Activated naive CD8-positive, alpha-beta T cell treated with anti-CD3 and anti-CD28 coated beads for 36 hours (primary cell): ENCODE data around the gene KCTD10. TPM values are rescaled to one million over a fixed set of nuclear protein-coding genes. Genes with fewer than 3 reads are reported as not detected.
"Not testable (repeated sequence)": the region's sequence is repeated elsewhere in the genome, so short reads cannot be mapped to it uniquely, and the experiment has no call there.

Experiments
- DNase-seq: peaks from one replicate; pipeline ENCODE4 v3.0.0; 2021
- H3K27ac Mint-ChIP-seq: one replicate; pipeline ENCODE4 v1.8.0; 2022; ENCODE audit warnings: mild to moderate bottlenecking, moderate library complexity, mixed read lengths
- H3K27me3 Mint-ChIP-seq: one replicate; pipeline ENCODE4 v1.8.0; 2022; ENCODE audit warnings: mild to moderate bottlenecking, mixed read lengths
- H3K36me3 Mint-ChIP-seq: one replicate; pipeline ENCODE4 v1.8.0; 2021; ENCODE audit warnings: mild to moderate bottlenecking, mixed read lengths
- H3K4me1 Mint-ChIP-seq: one replicate; pipeline ENCODE4 v1.8.0; 2021; ENCODE audit warnings: mixed read lengths
- H3K4me3 Mint-ChIP-seq: one replicate; pipeline ENCODE4 v1.8.0; 2022; ENCODE audit warnings: mild to moderate bottlenecking, moderate library complexity, mixed read lengths
- H3K9me3 Mint-ChIP-seq: one replicate; pipeline ENCODE4 v1.8.0; 2022; ENCODE audit warnings: mixed read lengths
- total RNA-seq, 2 experiments: library from RNA; stranded (reverse); gene quantifications; one replicate each; pipeline ENCODE4 v1.2.3, GENCODE V29; 2021

Gene KCTD10
- total RNA-seq, 2 experiments from 2014 or later, result 47.6 to 48.9 TPM

- no peaks in the 10 kb centered on the region for H3K9me3 Mint-ChIP-seq
- peaks cover 9% of the 10 kb centered on the region for H3K4me1 Mint-ChIP-seq
- no peaks in the 10 kb centered on the region for H3K36me3 Mint-ChIP-seq
- no peaks in the 10 kb centered on the region for H3K27me3 Mint-ChIP-seq
- DNase-seq, result no peak
- no peak overlapping the region for H3K4me3 Mint-ChIP-seq
- H3K27ac Mint-ChIP-seq, result no peak overlapping the region
Measured at GRCh38 chr12:109434582-109434981, 42.5 kb downstream of the KCTD10 start.

DNA sequence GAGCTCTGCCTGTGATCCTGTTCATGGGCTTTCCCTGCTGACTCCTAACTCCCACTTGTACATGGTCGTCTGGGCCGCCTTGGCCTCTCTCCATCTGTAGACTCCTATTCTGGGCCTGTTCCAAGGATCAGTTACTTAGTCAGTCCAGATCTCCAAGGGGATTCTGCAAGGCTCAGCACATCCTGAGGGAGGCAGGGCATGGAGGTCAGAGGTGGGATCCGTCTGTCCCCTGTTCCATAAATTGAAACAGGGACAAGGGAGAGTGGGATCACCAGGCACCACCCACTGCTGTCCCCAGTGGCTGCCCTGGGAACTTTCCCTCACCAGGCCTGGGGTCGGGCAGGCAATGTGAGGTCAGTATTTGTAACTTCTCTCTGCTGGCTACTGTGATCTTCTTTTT, 43.5 kb downstream of the KCTD10 start:
- Mint-ChIP-seq H3K27me3 (no peaks in the 10 kb centered on the region), H3K4me1 (peaks cover 9% of the 10 kb centered on the region), H3K4me3 (no peak overlapping the region), H3K9me3 (no peaks in the 10 kb centered on the region), H3K36me3 (no peaks in the 10 kb centered on the region), H3K27ac (no peak overlapping the region)
- no peak for DNase-seq

DNA sequence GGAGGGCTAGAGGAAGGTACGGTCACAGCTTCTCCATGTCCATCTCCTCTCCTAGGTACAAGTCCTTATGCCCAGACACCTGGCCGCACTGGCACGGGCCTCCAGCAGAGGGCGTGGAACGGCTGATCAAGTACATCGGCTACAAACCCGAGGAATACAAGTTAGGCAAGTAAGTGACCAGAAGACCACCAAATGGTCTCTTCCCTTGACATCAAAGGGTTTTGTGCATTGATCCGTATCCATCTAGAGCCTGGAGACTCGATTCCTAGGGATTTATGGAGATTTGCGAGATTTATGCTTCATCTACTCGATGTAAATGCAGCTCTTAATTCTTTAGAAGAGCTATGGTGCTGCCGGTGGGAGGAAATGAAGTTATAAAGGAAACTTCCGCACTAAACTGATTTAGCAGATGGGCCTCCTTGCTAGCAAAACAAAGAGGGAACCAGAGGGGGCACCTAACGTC, 44.2 kb downstream of the KCTD10 start:
- no peaks in the 10 kb centered on the region for H3K27me3 Mint-ChIP-seq
- H3K4me3 Mint-ChIP-seq, result no peak overlapping the region
- no peaks in the 10 kb centered on the region for H3K9me3 Mint-ChIP-seq
- no peak overlapping the region for H3K27ac Mint-ChIP-seq
- DNase-seq, result peak; percentile 80
- H3K4me1 Mint-ChIP-seq, result peaks cover 9% of the 10 kb centered on the region
- no peaks in the 10 kb centered on the region for H3K36me3 Mint-ChIP-seq

DNA sequence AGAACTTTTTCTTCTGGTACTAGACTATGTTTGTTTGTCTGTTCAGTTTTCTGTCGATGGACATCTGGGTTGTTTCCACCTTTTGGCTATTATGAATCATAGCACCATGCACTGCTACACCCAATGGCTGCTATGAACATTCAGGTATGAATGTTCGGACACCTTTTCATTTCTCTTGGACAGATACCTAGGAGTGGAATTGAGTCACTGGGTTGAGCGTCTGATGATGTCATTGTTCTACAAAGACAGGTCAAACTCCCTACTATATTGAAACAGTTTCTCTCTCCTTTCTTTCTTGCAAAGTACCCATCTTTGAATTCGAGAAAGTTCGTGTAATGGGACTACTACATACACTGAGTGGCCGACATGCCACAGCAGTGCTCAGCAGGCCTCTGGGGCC, 44.7 kb downstream of the KCTD10 start:
- Mint-ChIP-seq H3K4me1 (peaks cover 9% of the 10 kb centered on the region), H3K27me3 (no peaks in the 10 kb centered on the region), H3K36me3 (no peaks in the 10 kb centered on the region), H3K9me3 (no peaks in the 10 kb centered on the region), H3K4me3 (no peak overlapping the region), H3K27ac (no peak overlapping the region)
- no peak for DNase-seq

DNA sequence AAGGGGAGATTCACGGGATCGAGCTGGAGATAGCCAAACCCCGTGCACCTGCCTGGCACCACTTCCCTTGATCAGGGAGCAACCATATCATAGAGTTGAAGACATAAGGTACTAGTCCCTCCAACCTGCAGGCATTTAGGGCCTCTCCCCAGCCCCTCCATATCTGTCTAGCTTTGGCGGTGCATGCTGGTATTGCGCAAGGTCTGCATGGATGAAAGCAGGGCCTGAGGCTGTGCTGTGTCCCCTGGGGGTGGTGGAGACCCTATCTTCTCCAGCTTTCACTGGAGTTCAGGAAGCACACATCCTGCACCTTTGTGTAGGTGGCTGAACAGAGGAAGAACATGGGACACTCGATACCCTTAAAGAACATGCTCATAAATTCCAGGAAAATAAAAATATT, 46.9 kb downstream of the KCTD10 start:
- no peaks in the 10 kb centered on the region for H3K36me3 Mint-ChIP-seq
- peaks cover 2% of the 10 kb centered on the region for H3K27me3 Mint-ChIP-seq
- no peak for DNase-seq
- H3K27ac Mint-ChIP-seq, result no peak overlapping the region
- peaks cover 9% of the 10 kb centered on the region for H3K4me1 Mint-ChIP-seq
- H3K4me3 Mint-ChIP-seq, result no peak overlapping the region
- no peaks in the 10 kb centered on the region for H3K9me3 Mint-ChIP-seq

- not testable (repeated sequence) for H3K9me3 Mint-ChIP-seq, H3K4me1 Mint-ChIP-seq, H3K4me3 Mint-ChIP-seq, H3K27me3 Mint-ChIP-seq, DNase-seq, H3K27ac Mint-ChIP-seq, H3K36me3 Mint-ChIP-seq
Measured at GRCh38 chr12:109428804-109429203, 48.3 kb downstream of the KCTD10 start.

GRCh38 chr12:109428037-109428629, 49.0 kb downstream of the KCTD10 start:
- Mint-ChIP-seq H3K36me3 (no peaks in the 10 kb centered on the region), H3K27me3 (peaks cover 6% of the 10 kb centered on the region), H3K4me1 (peaks cover 4% of the 10 kb centered on the region), H3K4me3 (no peak overlapping the region), H3K9me3 (no peaks in the 10 kb centered on the region), H3K27ac (no peak overlapping the region)
- peak; percentile 71 for DNase-seq

- Mint-ChIP-seq H3K27ac (no peak overlapping the region), H3K9me3 (no peaks in the 10 kb centered on the region), H3K4me3 (no peak overlapping the region), H3K27me3 (peaks cover 11% of the 10 kb centered on the region), H3K36me3 (no peaks in the 10 kb centered on the region), H3K4me1 (no peaks in the 10 kb centered on the region)
- no peak for DNase-seq
Measured at GRCh38 chr12:109423392-109423791, 53.7 kb downstream of the KCTD10 start.

DNA sequence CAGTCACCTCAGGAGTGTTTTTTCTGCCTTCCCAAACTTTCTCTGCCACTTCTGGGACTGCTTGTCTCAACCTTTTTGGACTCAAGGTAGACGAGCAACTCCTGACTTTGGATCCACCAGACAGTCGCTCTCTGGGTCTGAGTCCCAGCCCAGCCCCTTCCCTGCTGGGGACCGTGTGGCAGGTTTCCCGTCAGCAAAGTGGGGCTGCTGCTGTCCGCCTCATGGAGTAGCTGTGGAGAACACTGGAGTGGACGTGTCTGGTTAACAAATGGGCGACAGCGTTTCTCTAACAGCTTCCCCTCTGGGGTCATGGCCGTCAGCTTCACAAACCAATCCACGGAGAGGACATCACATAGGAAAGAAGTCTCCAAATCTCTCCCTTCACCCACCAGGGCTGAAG, 54.8 kb downstream of the KCTD10 start:
- Mint-ChIP-seq H3K9me3 (no peaks in the 10 kb centered on the region), H3K4me3 (no peak overlapping the region), H3K27me3 (peaks cover 11% of the 10 kb centered on the region), H3K27ac (no peak overlapping the region), H3K36me3 (no peaks in the 10 kb centered on the region), H3K4me1 (no peaks in the 10 kb centered on the region)
- no peak for DNase-seq

GRCh38 chr12:109421355-109422087, 55.6 kb downstream of the KCTD10 start:
- Mint-ChIP-seq H3K36me3 (no peaks in the 10 kb centered on the region), H3K27ac (no peak overlapping the region), H3K27me3 (peaks cover 11% of the 10 kb centered on the region)

GRCh38 chr12:109418848-109419480, 58.1 kb downstream of the KCTD10 start:
- no peaks in the 10 kb centered on the region for H3K36me3 Mint-ChIP-seq
- H3K9me3 Mint-ChIP-seq, result no peaks in the 10 kb centered on the region
- no peak overlapping the region for H3K27ac Mint-ChIP-seq
- H3K4me3 Mint-ChIP-seq, result no peak overlapping the region
- H3K27me3 Mint-ChIP-seq, result peaks cover 7% of the 10 kb centered on the region
- no peaks in the 10 kb centered on the region for H3K4me1 Mint-ChIP-seq
- DNase-seq, result no peak

More at GRCh38 chr12:109421355-109422087, 55.6 kb downstream of the KCTD10 start:
- Mint-ChIP-seq H3K4me1 (no peaks in the 10 kb centered on the region), H3K4me3 (no peak overlapping the region), H3K9me3 (no peaks in the 10 kb centered on the region)
- no peak for DNase-seq

DNA sequence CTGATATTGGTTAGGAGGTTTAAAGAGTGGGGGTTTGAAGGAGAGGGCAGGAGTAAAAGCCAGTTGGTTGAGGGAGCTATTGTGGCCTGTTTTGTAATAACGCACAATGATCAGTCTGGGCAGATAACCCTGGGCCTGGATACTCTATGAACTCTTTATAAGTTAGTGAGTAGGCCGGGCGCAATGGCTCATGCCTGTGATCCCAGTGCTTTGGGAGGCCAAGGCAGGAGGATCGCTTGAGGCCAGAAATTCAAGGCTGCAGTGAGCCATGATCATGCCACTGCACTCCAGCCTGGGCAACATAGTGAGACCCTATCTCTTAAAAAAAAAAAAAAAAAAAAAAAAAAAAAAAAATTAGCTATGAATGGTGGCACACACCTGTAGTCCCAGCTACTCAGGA, 71.0 kb downstream of the KCTD10 start:
- not testable (repeated sequence) for H3K4me3 Mint-ChIP-seq, H3K4me1 Mint-ChIP-seq, H3K27ac Mint-ChIP-seq, DNase-seq, H3K36me3 Mint-ChIP-seq, H3K9me3 Mint-ChIP-seq
- peaks cover 14% of the 10 kb centered on the region for H3K27me3 Mint-ChIP-seq

DNA sequence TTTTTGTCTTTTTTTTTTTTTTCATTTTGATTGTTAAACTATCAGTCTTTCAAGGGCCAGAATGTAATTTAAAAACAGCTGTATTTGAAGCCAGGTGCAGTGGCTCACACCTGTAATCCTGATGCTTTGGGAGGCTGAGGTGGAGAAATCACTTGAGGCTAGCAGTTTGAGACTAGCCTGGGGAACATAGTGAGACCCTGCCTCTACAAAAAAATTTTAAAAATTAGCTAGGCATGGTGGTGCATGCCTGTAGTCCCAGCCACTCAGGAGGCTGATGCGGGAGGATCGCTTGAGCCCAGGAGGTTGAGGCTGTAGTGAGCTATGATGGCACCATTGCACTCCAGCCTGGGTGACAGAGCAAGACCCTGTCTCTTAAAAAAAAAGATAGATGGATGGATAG, 72.3 kb downstream of the KCTD10 start:
- not testable (repeated sequence) for H3K27ac Mint-ChIP-seq, H3K4me3 Mint-ChIP-seq, H3K4me1 Mint-ChIP-seq, H3K36me3 Mint-ChIP-seq, DNase-seq, H3K9me3 Mint-ChIP-seq
- peaks cover 16% of the 10 kb centered on the region for H3K27me3 Mint-ChIP-seq
